Stimulated activated CD4-positive, alpha-beta T cell treated with anti-CD3 and anti-CD28 coated beads, Interleukin-1b, Interleukin-23, amount 100 ng/mL, for 1 hour (primary cell): ENCODE results near the gene GPR78.

ENCODE experiments used
- DNase-seq, 2 donors: peaks; one replicate each; pipeline ENCODE4 v3.0.0-alpha.2; 2020; ENCODE audit warnings: low read depth in 2 of 2

GPR78 gene, protein sequence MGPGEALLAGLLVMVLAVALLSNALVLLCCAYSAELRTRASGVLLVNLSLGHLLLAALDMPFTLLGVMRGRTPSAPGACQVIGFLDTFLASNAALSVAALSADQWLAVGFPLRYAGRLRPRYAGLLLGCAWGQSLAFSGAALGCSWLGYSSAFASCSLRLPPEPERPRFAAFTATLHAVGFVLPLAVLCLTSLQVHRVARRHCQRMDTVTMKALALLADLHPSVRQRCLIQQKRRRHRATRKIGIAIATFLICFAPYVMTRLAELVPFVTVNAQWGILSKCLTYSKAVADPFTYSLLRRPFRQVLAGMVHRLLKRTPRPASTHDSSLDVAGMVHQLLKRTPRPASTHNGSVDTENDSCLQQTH

DNA sequence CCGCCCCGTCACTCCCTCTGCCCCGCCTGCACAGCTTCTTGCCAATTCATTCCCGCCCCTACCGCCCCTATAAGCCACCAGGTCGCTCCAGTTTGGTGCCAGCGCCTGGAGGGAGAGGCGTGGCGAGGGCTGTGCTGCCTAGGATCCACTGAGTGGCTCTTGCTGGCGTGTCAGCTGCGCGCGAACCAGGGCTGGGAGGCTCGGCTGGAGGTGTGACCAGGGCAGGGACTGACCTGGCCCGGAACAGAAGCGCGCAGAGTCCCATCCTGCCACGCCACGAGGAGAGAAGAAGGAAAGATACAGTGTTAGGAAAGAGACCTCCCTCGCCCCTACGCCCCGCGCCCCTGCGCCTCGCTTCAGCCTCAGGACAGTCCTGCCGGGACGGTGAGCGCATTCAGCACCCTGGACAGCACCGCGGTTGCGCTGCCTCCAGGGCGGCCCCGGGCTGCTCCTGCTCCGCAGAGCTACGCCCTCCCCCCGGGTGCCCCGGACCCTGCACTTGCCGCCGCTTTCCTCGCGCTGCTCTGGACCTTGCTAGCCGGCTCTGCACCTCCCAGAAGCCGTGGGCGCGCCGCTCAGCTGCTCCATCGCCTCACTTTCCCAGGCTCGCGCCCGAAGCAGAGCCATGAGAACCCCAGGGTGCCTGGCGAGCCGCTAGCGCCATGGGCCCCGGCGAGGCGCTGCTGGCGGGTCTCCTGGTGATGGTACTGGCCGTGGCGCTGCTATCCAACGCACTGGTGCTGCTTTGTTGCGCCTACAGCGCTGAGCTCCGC, at the start of gene GPR78:
Gene GPR78, plus strand, starts transcription at position 72 of the 773 bp plus-strand sequence. Its CDS starts 591 bp downstream, at position 663.
- peak in 1 of 2 donors; percentile 7 for DNase-seq

DNA sequence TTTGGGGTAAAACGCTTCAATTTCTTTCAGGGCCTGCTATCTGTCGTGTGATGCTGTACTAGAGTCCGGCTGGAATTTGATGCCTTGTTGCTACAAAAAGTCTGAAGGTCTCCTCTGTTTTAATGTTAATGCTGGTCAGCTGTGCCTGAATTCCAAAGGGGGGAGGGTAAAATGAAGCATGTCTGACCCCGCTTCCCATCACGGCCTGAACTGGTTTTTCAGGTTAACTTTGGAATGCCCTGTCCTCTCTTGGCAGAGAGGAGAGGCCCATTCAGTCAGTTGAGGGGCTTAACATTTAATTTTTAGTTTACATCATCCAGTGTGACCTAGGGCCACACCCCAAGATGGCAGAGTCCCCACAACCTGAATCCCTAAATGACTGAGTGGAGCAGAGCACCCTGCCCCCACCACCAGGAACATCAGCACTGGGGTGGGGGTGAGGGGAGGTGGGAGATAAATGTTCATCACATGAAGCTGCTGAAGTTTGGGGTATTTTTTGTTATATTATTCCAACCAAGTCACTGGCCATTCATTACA, 47.9 kb upstream of the GPR78 start:
- DNase-seq = no peak

DNA sequence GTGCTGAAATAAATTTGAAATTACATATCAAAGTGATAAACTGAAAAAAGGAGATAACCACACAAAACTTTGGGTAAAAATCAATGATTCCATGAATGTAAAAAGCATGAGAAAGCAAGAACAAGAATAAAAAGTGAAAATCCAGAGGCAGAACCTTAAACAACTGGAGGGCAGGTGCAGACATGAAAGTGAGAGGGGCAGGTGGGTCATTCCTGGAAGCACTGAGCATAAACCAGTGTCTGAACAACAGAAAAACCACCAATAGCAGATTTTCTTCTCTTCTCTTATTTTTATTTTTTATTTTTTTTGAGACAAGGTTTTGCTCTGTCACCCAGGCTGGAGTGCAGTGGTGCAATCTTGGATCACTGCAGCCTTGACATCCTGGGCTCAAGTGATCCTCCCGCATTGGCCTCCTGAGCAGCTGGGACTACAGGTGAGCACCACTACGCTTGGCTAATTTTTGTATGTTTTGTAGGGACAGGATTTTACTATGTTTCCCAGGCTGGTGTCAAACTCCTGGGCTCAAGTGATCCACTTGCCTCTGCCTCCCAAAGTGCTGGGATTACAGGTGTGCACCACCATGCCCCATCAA, 46.8 kb upstream of the GPR78 start:
- DNase-seq = no peak

DNA sequence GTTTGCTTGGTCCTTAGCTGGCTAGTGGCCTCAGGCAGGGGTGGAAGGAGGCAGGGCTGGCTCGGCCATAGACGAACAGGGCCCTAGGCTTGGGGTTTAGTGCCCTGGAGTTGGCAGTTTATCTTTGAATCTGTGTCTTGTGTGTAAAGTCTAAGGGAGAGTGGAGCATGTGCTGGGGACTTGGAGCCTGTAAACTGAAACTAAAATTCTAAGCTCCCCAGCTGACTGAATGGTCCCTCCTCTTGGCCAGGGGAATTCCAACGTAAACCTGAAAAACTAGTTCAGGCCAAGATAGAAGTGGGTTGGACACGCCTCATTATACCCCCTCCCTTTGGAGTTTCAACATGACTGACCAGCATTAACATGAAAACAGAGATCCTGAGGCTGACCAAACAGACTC, 46.1 kb upstream of the GPR78 start:
- DNase-seq = no peak

DNA sequence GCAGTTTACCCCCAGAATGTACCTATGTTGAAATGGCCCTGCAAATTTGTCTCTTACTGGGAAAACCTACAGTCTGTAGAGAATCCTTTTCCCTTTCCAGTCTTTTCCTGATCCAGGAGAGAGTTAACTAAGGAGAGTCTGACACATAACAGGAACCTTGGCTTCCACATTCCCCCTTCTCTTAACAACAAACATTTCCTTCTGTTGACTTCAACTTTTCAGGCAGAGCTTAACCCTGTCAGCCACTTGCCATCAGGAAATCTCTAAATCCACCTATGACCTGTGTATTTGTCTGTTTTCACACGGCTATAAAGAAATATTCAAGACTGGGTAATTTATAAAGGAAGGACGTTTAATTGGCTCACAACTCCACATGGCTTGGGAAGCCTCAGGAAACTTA, 45.6 kb upstream of the GPR78 start:
- no peak for DNase-seq

DNA sequence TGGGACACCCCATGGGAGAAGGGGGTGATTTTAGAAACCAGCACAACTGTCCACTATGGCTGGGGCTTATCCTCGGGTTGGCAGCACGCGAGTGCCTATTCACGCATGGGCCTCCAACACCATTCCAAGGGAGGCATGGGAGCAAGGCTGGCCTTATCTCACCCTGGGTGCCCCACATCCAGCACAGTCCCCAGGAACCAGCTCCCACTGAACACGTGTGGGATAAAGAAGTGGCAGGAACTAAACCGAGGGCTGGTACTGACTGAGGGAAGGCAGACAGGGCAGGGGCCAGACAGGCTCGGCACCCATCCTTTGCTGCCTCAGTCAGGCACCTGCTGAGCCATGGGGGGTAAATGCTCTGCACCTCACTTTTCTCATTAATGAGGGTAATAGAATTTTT, 43.7 kb upstream of the GPR78 start:
- DNase-seq = no peak

DNA sequence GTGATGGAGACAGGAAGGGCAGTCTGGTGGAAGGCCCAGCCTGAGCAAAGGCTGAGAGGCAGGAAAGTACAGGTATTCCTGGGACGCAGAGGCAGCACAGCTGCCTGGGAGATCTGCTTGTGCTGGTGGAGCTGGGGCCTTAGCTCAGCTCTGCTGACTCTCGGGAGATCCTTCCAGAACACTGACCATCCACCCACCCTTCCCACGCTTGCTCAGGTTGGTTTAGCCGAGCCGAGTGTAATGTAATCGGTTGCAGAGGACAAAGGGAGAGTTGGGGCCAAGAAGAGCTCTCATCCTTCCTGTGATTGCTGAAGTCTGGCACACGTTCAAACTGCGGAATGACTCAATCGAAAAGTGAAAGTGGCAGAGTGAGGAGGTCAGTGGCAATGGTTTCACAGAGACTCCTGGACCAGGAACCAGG, 43.1 kb upstream of the GPR78 start:
- no peak for DNase-seq

DNA sequence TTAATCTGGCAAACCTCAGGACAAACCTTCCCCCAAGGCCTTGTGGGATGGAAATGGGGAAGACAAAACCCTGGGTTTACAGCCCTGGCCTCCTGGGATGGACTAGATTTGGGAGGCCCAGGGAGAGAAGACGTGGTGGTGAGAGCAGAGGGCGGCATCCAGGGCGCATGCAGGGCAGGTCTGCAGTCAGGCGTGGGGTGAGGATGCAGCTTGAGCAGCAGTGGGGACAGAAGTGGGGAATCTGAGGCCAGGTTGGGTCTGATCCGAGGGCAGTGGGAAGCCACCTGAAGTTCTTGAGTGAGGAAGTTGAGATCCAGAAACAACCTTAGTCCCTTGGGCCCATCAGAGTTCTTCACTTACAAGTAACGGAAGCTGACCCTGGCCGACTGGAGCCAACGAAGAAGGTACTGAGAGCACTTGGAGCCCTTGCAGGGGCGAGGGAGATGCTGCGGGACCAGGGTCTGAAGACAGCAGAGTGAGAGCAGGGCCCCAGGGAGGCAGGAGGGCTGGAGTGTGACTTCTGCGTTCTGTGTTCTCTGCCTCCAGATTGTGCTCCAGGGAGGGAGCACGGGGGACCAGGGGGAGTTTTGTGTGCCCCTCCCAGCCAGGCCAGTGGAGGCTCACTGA, 42.0 kb upstream of the GPR78 start:
- DNase-seq = no peak

DNA sequence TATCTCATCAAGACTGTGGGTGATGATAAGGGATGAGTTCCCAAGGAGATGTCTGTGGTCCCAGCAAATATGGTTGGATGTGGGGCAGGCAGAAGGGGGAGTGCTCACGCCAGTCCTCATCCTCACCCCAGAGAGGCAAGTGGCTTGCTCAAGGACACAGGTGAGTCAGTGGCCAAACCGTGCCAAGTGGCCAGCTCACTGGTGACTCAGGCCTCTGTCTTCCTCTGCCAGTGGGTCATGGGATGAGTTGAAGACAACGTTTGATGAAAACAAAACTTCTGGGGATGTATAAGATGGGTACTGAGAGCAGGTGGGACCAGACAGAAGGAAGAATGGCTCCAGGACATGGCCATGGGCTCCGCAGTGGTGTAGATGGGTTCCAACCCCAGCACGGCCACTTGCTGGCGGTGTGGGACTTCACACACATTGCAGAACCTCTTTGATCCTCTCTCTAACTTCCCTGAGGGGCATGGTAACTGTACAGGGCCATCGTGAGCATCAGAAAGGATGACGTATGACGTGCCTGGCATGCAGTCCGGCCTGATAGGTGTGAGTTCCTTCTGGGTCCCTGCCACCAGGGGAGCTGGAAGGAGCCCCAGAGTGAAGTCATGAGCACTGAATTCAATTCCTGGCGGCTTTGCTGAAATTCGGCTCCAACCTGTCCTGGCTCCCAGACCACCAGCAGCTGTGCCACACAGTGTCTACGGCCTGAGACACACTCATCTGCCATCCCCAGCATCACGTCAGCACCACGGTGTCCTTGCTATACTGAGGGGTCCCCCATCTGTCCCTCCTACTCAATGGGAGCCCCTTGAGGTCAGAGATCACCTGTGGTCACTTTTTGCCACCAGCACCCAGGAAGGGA, 41.3 kb upstream of the GPR78 start:
- DNase-seq = no peak

DNA sequence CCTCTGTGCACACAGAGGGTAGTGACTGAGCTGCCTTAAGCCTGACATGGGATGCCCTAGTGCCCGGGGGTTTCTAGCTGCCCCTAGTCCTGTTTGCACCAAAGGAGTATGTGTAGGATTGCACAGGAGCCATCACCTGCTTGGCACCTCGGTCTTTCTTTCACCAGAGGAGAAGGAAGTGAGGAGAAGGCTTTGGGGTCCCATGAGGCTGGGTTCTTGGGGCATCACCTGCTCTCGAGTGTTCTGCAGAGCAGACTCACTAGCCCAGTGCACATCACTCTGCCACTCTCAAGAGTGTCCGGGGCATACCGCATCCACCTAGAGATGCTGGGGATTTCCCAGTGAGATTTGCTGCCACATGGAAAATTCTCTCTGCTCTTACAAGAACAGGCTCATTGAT, 40.5 kb upstream of the GPR78 start:
- no peak for DNase-seq

DNA sequence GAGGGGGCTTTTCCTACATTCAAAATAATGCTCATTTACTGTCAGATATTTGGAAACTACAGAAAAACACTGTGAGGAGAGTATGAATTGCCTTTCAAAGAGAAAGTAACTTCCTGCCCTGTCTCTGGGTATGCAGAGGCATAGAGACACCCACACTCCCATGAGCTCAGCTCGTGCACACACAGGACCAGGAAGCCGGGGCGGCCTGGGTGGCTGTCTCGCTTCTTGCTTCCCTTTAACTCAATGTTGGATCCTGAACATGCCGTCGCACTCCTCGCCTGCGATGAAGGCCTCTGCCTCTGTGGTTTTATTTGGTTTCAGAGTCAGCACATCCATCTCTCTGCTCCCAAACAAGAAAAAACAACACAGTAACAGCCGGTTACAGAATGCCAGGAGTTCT, 40.1 kb upstream of the GPR78 start:
- DNase-seq = peak in 1 of 2 donors; percentile 16

DNA sequence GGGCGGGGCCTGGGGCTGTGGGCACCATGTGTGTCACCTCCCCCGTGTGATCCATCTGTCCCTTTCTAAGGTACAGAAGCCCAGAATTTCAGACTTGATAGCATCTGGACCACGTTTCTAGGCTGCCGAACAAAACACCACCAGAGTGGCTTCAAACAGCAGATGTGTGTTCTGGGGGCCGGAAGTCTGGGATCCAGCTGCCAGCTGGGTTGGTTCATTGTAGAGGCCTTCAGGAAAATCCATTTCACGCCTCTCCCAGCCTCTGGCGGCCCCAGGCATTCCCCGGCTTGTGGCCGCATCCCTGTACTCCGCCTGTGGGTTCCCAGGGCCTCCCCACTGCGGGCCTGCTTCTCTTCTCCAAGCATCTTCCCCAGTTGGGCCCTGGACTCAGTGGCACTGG, 39.6 kb upstream of the GPR78 start:
- no peak for DNase-seq

DNA sequence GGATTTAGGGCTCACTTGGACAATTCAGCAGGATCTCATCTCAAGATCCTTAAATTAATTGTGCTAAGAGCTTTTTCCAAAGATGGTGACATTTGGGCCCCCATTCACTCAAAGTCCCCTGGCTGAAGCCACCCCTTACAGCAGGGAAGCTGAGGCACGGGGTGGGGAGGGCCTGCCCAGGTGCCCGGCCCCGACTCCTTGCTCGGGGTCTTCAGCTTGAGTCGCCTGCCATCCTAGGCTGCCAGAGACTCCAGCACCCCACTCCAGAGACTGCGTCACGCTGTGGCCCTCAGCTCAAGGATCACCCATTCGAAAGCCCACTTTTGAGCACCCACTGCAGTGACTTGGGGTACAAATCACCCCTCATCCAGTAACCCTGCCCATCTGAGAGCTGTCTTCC, 39.2 kb upstream of the GPR78 start:
- no peak for DNase-seq

DNA sequence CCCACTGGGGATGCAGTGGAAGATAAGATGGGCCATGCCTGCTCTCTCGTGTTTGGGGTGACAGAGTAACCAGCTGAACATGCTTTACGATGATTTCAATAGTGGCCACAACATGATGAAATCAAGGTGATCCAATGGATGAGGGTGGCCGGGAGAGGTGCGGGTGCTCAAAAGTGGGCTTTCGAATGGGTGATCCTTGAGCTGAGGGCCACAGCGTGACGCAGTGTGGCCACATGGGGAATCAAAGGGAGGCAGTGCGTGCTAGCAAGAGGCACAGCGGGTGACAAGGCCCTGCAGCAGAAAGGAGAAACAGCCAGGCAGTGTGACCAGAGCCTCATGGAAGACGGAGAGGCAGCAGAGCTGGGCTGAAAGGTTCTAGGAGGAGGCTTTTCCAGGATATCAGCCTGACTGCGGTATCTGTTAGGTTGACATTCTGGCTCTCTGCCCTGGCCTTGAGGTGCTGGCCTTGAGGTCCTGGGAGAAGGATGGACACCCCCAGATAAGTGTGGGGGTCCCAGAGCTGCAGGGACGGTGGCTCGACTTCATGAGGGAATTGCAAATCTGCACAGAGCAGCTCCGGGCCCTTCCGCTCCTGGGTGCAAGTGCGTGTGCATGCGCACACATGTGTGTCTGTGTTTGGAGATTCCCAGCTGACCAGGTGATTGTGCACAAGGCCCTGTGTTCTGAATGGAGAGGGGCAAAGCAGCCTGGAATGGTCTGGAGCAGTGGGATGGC, 38.0 kb upstream of the GPR78 start:
- no peak for DNase-seq

DNA sequence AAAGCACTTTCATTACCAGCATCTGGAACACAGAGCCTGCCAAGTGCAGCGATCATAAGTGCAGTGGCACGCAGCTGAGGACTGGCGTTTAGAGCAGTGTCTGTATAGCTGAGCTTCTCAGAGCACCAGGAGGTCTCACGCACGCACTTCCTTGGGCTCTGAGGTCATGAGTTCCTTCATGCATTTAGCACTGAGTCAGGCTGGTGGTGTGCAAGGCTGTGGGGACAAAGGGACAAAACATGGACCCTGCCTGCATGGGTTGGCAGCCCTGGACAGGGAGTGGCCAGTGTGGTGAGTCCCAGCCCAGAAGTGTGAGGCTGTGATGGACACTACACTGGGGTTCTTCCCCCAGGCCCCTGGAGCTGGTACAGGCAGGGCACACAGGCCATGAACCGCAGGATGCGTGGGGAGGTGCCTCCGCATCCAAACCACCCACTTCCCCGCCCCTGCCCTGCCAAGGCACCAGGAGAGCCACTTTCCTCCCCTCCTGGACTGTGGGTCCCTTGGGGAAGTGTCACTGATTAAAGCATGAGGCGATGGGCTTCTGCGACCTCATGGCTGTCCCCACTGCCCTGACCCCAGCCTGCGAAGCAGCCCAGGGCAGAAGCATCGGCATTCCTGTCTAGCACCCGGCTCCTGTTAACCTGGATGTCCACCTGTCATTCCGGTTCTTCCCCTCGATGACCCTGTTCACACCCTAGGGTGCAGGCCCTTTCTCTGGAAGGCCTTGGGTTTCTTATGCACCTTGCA, 37.2 kb upstream of the GPR78 start:
- DNase-seq = no peak

DNA sequence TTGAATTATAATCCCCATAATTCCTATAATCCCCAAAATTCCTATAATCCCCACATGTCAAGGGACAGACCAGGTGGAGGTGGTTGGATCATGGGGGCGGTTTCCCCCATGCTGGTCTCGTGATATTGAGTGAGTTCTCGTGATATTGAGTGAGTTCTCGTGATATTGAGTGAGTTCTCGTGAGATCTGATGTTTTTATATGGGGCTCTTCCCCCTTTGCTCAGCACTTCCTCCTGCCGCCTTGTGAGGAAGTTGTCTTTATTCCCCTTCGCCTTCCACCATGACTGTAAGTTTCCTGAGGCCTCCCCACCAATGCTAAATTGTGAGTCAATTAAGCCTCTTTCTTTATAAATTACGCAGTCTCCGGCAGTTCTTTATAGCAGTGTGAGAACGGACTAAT, 36.6 kb upstream of the GPR78 start:
- no peak for DNase-seq

DNA sequence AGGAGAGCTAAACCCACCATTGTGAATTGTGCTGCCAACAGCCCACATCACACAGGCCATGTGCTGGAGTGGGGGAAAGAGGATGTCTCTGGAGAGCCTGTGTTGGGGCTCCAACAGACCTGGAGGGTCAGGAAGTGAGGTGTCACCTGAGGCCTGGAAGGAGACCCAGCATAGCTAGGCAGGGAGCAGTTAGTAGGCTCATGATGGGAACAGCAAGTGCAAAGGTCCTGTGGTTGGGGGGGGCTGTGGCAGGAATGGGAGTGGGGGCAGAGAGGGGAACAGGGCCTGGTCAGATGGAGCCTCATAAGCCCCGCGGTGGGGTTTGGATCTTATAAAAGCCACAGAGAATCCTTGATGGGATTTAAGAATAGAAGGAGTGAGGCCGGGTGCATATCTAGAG, 35.9 kb upstream of the GPR78 start:
- DNase-seq = no peak

DNA sequence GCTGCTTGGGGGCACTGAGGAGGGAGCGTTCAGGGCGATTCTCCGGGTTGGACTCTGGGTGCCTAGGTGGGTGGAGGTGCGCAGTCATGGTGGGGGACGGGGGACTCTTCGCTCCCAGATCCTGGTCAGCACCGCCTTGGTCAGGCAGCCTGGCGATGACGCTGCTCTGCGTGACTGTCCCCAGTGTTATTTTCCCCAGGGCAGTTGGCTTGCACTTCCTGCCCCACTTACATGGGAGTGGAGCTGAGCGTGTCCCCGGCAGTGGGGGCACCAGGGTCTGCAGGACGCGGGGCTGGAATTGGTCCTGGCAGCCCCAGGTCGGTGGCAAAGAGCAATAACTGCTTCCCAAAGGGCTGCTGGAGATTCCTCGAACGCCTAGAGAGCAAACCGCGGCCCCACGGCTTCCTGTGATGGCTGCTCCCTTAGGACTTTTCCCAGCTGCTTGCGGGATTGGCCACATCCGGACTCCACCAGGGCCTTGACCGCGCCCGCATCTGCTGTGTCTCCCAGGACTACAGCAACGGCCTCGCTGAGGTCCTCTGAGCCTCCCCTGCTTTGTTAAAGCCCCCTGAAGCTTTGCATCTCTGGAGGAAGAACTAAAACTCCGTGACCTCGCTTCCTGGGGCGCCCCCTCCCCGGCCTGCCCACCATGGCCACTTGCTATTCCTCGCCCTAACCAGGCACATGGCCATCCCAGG, 35.3 kb upstream of the GPR78 start:
- DNase-seq = no peak

DNA sequence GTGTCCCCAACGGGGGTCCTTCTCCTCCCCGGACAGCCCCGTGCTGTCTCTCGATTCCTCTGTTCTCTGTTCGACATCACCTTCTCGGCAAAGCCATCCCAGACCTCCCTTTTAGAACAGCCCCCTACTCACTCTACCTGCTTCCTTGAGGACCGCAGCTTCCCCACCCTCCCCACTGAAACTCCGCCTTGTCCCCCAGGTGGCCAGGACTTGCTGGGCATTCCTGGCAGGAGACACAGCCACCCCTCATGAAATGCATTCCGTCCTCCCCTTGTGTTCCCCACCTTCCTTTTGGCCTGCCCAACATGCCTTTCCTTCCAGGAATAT, 34.8 kb upstream of the GPR78 start:
- DNase-seq = no peak
